ENCODE data around the gene NKX2-3. TPM values are rescaled to one million over a fixed set of nuclear protein-coding genes. Genes with fewer than 3 reads are reported as not detected.
A peak's percentile ranks its signal among the peaks of the same experiment; 100 is the strongest.

NKX2-3 gene
- total RNA-seq, 4 donors from 2014 or later: not detected

DNA sequence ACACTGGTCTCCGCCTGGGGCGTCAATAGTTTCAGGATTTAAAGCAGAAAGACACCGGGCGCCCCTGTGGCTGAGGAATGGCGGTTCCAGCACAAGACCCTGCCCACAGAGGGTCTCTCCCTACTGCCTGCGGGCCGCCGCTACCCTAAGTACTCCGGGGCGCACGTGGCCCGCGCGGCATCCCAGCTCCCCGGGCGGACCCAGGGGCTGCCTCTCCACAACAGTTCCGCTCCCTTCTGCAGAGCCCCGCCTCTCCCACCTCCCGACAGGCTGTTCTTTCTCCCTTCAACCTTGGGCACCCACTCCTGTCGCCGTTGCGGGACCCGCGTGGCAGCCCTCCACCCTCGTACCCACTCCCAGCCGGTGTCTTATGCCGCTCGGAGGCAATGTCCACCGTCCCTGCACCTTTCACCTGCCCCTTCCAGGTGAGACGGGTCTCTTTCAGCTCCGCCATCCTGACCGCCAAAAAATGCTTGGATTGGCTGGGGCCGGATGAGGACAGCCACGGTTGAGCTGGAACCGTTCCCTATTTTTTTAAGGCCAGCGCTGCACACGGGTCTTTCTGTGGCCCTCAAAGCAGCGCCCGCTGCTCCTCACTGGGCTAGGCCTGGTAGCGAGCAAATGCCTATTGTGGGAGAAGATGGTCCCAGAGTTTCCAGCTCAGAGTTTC, 1.6 kb upstream of the NKX2-3 start:
- no peak overlapping the region for H3K27ac ChIP-seq
- H3K9me3 ChIP-seq: no peaks in the 10 kb centered on the region
- intact Hi-C loops (cut with DNase I; ENCODE audit: low total_unique reads): no loop called here
- TF ChIP-seq, protein P1, sequence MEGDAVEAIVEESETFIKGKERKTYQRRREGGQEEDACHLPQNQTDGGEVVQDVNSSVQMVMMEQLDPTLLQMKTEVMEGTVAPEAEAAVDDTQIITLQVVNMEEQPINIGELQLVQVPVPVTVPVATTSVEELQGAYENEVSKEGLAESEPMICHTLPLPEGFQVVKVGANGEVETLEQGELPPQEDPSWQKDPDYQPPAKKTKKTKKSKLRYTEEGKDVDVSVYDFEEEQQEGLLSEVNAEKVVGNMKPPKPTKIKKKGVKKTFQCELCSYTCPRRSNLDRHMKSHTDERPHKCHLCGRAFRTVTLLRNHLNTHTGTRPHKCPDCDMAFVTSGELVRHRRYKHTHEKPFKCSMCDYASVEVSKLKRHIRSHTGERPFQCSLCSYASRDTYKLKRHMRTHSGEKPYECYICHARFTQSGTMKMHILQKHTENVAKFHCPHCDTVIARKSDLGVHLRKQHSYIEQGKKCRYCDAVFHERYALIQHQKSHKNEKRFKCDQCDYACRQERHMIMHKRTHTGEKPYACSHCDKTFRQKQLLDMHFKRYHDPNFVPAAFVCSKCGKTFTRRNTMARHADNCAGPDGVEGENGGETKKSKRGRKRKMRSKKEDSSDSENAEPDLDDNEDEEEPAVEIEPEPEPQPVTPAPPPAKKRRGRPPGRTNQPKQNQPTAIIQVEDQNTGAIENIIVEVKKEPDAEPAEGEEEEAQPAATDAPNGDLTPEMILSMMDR (IDR thresholded peaks at IDR 0.05): no peak
- TF ChIP-seq POLR2A (IDR thresholded peaks at IDR 0.05): no peak
- no peaks in the 10 kb centered on the region for H3K36me3 ChIP-seq
- peaks cover 29 to 94% of the 10 kb centered on the region in 2 donors for H3K27me3 ChIP-seq
- H3K4me3 ChIP-seq: no peak overlapping the region
- peaks cover 0 to 20% of the 10 kb centered on the region in 2 donors for H3K4me1 ChIP-seq
- DNase-seq: no peak

DNA sequence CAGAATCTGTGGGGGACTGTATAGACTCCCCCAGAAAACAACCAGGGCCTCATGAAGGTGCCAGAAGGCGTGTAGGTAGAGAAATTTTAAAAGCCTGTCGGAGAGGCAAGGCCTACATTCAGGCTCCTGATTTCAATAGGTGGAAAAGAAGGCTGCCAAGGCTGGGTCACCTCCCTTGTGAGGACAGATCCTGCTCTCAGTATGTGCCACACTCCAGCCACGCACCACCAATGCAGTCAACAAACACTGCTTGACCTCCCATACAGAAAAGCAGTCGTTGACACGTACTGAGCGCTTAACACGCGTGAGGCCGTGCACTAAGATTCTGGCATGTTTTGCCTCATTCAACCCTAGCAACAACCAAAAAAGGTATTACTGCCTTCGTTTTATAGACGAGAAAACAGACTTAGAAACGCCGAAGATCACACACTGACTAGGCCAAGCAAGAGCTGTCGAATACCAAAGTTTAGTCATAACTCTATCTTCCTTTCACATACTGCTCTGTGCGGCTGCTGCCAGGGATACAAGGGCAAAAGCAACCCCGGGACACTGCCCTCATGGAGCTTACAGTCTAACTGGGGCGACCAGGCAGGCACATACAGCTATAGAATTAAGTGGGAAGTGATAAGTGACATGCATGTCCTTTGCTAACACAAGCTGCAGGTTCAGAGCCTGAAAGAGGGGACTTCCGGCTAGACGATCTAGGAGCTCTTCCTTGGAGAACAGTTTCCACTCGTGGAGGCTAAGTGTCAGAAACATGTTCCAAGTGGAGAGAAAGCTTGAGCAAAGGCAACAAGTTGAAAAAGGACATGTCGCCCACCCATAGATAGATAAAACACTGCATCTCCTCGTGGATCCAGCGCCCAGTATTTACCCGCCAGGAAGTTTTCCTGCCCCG, 797 bp upstream of the NKX2-3 start:
- DNase-seq: no peak
- Histone ChIP-seq H3K36me3 (no peaks in the 10 kb centered on the region), H3K27me3 (peaks cover 29 to 94% of the 10 kb centered on the region in 2 donors), H3K27ac (no peak overlapping the region), H3K4me3 (no peak overlapping the region), H3K9me3 (no peaks in the 10 kb centered on the region), H3K4me1 (peaks cover 0 to 26% of the 10 kb centered on the region in 2 donors)
- intact Hi-C loops (cut with DNase I; ENCODE audit: low total_unique reads): no loop called here
- no peak for TF ChIP-seq POLR2A (IDR thresholded peaks at IDR 0.05)
- TF ChIP-seq, protein P1 (IDR thresholded peaks at IDR 0.05): no peak

DNA sequence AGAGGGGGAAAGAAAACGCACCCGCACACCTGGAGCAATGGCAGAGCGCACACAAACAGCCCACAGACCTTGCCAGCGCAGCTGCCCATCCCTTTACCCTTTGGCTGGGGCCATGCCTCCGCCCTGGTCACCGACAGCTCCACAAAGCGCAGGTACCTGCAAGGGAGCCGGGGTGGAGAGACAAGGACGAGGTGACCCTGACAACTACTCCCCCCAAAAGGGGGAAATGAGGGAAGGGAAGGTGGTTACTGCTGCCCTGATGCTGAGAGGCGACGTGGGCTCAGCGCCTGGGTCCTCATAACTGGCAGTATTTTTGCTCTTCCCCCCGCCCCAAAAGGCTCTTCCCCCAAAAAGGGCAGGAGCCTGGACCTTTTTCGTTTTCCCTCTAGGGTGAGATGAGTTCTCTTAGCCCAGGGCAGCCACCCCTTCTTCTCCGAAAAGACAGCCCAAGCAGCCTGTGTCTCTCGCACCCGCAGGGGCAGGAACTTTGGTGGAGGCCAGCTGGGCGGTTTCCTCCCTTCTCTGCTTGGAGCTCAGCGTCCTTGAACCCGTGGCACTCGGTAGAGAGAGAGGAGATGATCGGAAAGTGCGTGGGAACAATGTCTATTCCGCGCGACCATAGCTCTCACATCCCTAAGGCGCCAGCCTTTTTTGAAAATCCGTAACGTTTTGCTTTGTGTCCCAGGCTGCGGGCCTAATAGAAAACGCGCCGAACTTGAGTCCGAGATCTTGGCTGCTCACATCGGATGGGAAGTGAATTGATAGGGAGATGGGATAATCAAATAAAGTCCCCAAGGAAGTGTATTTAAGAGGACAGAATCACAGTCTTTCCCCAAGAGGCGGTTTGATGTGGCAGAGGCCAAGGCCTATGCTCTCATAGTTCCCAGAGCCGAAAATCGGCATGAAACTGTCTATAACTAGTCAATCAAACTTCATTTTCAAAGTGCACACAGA, 1.0 kb downstream of the NKX2-3 start:
- H3K27ac ChIP-seq: no peak overlapping the region
- H3K4me1 ChIP-seq: peaks cover 0 to 27% of the 10 kb centered on the region in 2 donors
- no peak for DNase-seq
- H3K36me3 ChIP-seq: no peaks in the 10 kb centered on the region
- no peak overlapping the region for H3K4me3 ChIP-seq
- intact Hi-C loops (cut with DNase I; ENCODE audit: low total_unique reads): no loop called here
- peaks cover 24 to 92% of the 10 kb centered on the region in 2 donors for H3K27me3 ChIP-seq
- TF ChIP-seq, protein P1 (IDR thresholded peaks at IDR 0.05): no peak
- no peak for TF ChIP-seq POLR2A (IDR thresholded peaks at IDR 0.05)
- no peaks in the 10 kb centered on the region for H3K9me3 ChIP-seq

DNA sequence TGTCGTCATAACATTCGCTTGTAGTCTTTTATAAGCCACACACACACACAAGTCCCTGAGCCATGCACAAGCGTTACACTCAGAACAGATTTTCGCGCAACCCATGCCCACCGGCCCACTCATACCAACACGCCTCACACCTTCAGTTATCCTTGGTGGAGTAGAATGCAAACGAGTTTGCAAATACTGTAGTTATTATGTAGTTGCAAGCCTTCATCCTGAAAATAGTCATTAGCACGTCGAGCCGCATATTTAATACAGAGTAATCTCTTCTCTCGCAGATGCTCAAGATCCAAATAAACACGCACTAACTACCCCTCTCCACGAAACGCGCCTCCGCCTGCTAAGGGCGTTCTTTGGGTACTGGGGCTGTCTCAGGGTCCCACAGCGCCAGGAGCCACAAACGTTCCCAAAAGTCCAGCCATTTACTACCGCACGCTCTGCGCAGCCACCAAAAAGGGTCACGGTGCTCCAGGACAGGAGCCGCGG, 1.8 kb downstream of the NKX2-3 start:
- Histone ChIP-seq H3K4me1 (peaks cover 0 to 27% of the 10 kb centered on the region in 2 donors), H3K4me3 (peak overlapping the region in 1 of 2 donors; percentile 11), H3K27me3 (peaks cover 24 to 91% of the 10 kb centered on the region in 2 donors), H3K9me3 (no peaks in the 10 kb centered on the region), H3K36me3 (no peaks in the 10 kb centered on the region), H3K27ac (no peak overlapping the region)
- no peak for DNase-seq
- intact Hi-C loops (cut with DNase I; ENCODE audit: low total_unique reads): no loop called here
- TF ChIP-seq, protein P1 (IDR thresholded peaks at IDR 0.05): no peak
- TF ChIP-seq POLR2A (IDR thresholded peaks at IDR 0.05): no peak

Measured in uterus (tissue), 4 donors.